ENCODE results near the gene CPNE6.

The CPNE6 gene

GRCh38 chr14:24036169-24036962 lies 35.0 kb upstream of the CPNE6 start:
- TF ChIP-seq PPARA (CRISPR knock-in tag; IDR thresholded peaks at IDR 0.05; ENCODE audit: borderline replicate concordance) = no peak
- no peak for TF ChIP-seq GLIS3 (CRISPR knock-in tag; IDR thresholded peaks at IDR 0.05)
- no peak for TF ChIP-seq TSHZ2 (CRISPR knock-in tag; IDR thresholded peaks at IDR 0.05)
- TF ChIP-seq ZFP30 (CRISPR knock-in tag; IDR thresholded peaks at IDR 0.05) = no peak
- TF ChIP-seq PATZ1 (CRISPR knock-in tag; IDR thresholded peaks at IDR 0.05; ENCODE audit: borderline replicate concordance) = no peak
- TF ChIP-seq POU6F1 (CRISPR knock-in tag; IDR thresholded peaks at IDR 0.05; ENCODE audit: borderline replicate concordance, low read depth) = no peak
- TF ChIP-seq SNAI2 (CRISPR knock-in tag; IDR thresholded peaks at IDR 0.05) = no peak
- no peak for TF ChIP-seq ESRRG (CRISPR knock-in tag; IDR thresholded peaks at IDR 0.05)
- no peak for TF ChIP-seq CSDC2 (CRISPR knock-in tag; IDR thresholded peaks at IDR 0.05)
- TF ChIP-seq RARB (CRISPR knock-in tag; IDR thresholded peaks at IDR 0.05) = no peak
- no peak for TF ChIP-seq CSRNP3 (CRISPR knock-in tag; IDR thresholded peaks at IDR 0.05)
- TF ChIP-seq OSR1 (CRISPR knock-in tag; IDR thresholded peaks at IDR 0.05) = no peak
- no peak for TF ChIP-seq TOX (CRISPR knock-in tag; IDR thresholded peaks at IDR 0.05; ENCODE audit: borderline replicate concordance)
- TF ChIP-seq ZC3H10 (CRISPR knock-in tag; IDR thresholded peaks at IDR 0.05) = no peak
- TF ChIP-seq ZNF565 (CRISPR knock-in tag; conservative IDR thresholded peaks at IDR 0.05; ENCODE audit: low read depth) = no peak
- TF ChIP-seq TCF4 (CRISPR knock-in tag; IDR thresholded peaks at IDR 0.05; ENCODE audit: borderline replicate concordance) = no peak
- TF ChIP-seq ZNF70 (CRISPR knock-in tag; IDR thresholded peaks at IDR 0.05) = no peak
- ATAC-seq = peak; percentile 95

- peak; percentile 2; the same call in 2 of the 3 replicates for ATAC-seq
Observed at GRCh38 chr14:24036963-24037657, 34.3 kb upstream of the CPNE6 start.

GRCh38 chr14:24037658-24038037 lies 33.7 kb upstream of the CPNE6 start:
- ATAC-seq = no peak
- TF ChIP-seq ZFP3 (CRISPR knock-in tag; IDR thresholded peaks at IDR 0.05) = no peak
- no peak for TF ChIP-seq BACH2 (CRISPR knock-in tag; IDR thresholded peaks at IDR 0.05; ENCODE audit: borderline replicate concordance)
- TF ChIP-seq ZC3H10 (CRISPR knock-in tag; IDR thresholded peaks at IDR 0.05) = no peak
- TF ChIP-seq ARNTL (CRISPR knock-in tag; IDR thresholded peaks at IDR 0.05; ENCODE audit: borderline replicate concordance, low read depth) = no peak
- TF ChIP-seq PATZ1 (CRISPR knock-in tag; IDR thresholded peaks at IDR 0.05; ENCODE audit: borderline replicate concordance) = no peak
- no peak for TF ChIP-seq TOX (CRISPR knock-in tag; IDR thresholded peaks at IDR 0.05; ENCODE audit: borderline replicate concordance)
- TF ChIP-seq CSDC2 (CRISPR knock-in tag; IDR thresholded peaks at IDR 0.05) = no peak
- TF ChIP-seq ZFP30 (CRISPR knock-in tag; IDR thresholded peaks at IDR 0.05) = no peak
- TF ChIP-seq ZNF8 (CRISPR knock-in tag; IDR thresholded peaks at IDR 0.05) = no peak
- no peak for TF ChIP-seq SNAI2 (CRISPR knock-in tag; IDR thresholded peaks at IDR 0.05)
- no peak for TF ChIP-seq TCF4 (CRISPR knock-in tag; IDR thresholded peaks at IDR 0.05; ENCODE audit: borderline replicate concordance)
- TF ChIP-seq ZNF70 (CRISPR knock-in tag; IDR thresholded peaks at IDR 0.05) = no peak
- no peak for TF ChIP-seq ZNF565 (CRISPR knock-in tag; conservative IDR thresholded peaks at IDR 0.05; ENCODE audit: low read depth)
- TF ChIP-seq ISL1 (CRISPR knock-in tag; IDR thresholded peaks at IDR 0.05) = no peak
- no peak for TF ChIP-seq POU6F1 (CRISPR knock-in tag; IDR thresholded peaks at IDR 0.05; ENCODE audit: borderline replicate concordance, low read depth)
- TF ChIP-seq OSR1 (CRISPR knock-in tag; IDR thresholded peaks at IDR 0.05) = no peak

Measured in SK-N-SH treated with all-trans-retinoic acid at 6 μM for 48 hours (cell line).